OCI-LY7 (cell line): ENCODE measurements around the gene TMCC2. TPM values are rescaled to one million over a fixed set of nuclear protein-coding genes. Genes with fewer than 3 reads are reported as not detected.

Experiments
- BruUV-seq: library from RNA; stranded (reverse); fragments of 400-500 nt; replicated peaks from 2 replicates; lab custom pipeline; 2021; lab: Mats Ljungman, UMichigan
- CTCF ChIA-PET: fragments of 300-600 bp; sonication (Branson Sonifier 250); formaldehyde crosslinking; loops from one replicate; lab custom pipeline; 2022; ENCODE audit warnings: antibody characterized with exemption; ENCODE audit not compliant: unreplicated experiment; lab: Charles Lee
- POLR2A ChIA-PET: fragments of 300-600 bp; sonication (Branson Sonifier 250); formaldehyde crosslinking; loops from one replicate; lab custom pipeline; 2022; ENCODE audit warnings: antibody characterized with exemption; lab: Charles Lee
- DNase-seq: peaks from one replicate; pipeline ENCODE4 v3.0.0-alpha.2; 2015; ENCODE audit warnings: low spot score
- H2AFZ ChIP-seq: fragments of 200-600 bp; sonication (generic), shearing (Covaris generic); 2 replicates; pipeline ENCODE4 v1.6.1; 2014; ENCODE audit warnings: mild to moderate bottlenecking, antibody characterized with exemption, low read length, moderate library complexity
- H3K27ac ChIP-seq: fragments of 200-600 bp; sonication (generic); 2 replicates; pipeline ENCODE4 v1.5.1; 2014; ENCODE audit warnings: mixed run types, low read depth, mild to moderate bottlenecking, moderate library complexity, low read length, inconsistent platforms; ENCODE audit not compliant: poor library complexity, severe bottlenecking
- H3K36me3 ChIP-seq: fragments of 200-600 bp; sonication (generic); 2 replicates; pipeline ENCODE4 v1.6.1; 2014; ENCODE audit warnings: mild to moderate bottlenecking, antibody characterized with exemption, low read length, moderate library complexity, mixed read lengths; ENCODE audit not compliant: insufficient read depth
- H3K4me1 ChIP-seq: fragments of 200-600 bp; sonication (generic); 2 replicates; pipeline ENCODE4 v1.5.1; 2014; ENCODE audit warnings: mild to moderate bottlenecking, low read length; ENCODE audit not compliant: insufficient read depth, poor library complexity, severe bottlenecking
- H3K4me2 ChIP-seq: fragments of 200-600 bp; sonication (generic); 2 replicates; pipeline ENCODE4 v1.6.1; 2014; ENCODE audit warnings: mild to moderate bottlenecking, low read length
- H3K4me3 ChIP-seq: fragments of 200-600 bp; sonication (generic); 2 replicates; pipeline ENCODE4 v1.5.1; 2014; ENCODE audit warnings: mild to moderate bottlenecking, low read depth, low read length; ENCODE audit not compliant: poor library complexity, severe bottlenecking
- H3K79me2 ChIP-seq: fragments of 200-600 bp; sonication (generic); 2 replicates; pipeline ENCODE4 v1.6.1; 2016; ENCODE audit warnings: low read depth, mild to moderate bottlenecking, low read length, moderate library complexity, mixed read lengths; ENCODE audit not compliant: insufficient read depth
- H3K9me2 ChIP-seq: fragments of 200-600 bp; sonication (generic); 2 replicates; pipeline ENCODE4 v1.6.1; 2016; ENCODE audit warnings: mild to moderate bottlenecking, low read length, mixed read lengths; ENCODE audit not compliant: insufficient read depth
- H3K9me3 ChIP-seq: fragments of 200-600 bp; sonication (generic); 2 replicates; pipeline ENCODE4 v1.6.1; 2014; ENCODE audit warnings: mild to moderate bottlenecking, mixed run types, low read length, mixed read lengths
- H4K20me1 ChIP-seq: fragments of 200-600 bp; sonication (generic); 2 replicates; pipeline ENCODE4 v1.6.1; 2014; ENCODE audit warnings: mild to moderate bottlenecking, antibody characterized with exemption, low read length, moderate library complexity, mixed read lengths; ENCODE audit not compliant: insufficient read depth
- CTCF ChIP-seq: fragments of 200-600 bp; sonication (generic); conservative IDR thresholded peaks from 2 replicates; pipeline ENCODE4 v1.5.1; 2014; ENCODE audit warnings: mild to moderate bottlenecking, antibody characterized with exemption, low read length, moderate library complexity, mixed read lengths
- EZH2phosphoT487 ChIP-seq: fragments of 200-600 bp; sonication (generic); IDR thresholded peaks from 2 replicates; pipeline ENCODE4 v1.6.1; 2018; ENCODE audit warnings: low read depth, borderline replicate concordance, mild to moderate bottlenecking, mixed run types, antibody characterized with exemption, low read length, moderate library complexity, mixed read lengths
- intact Hi-C: fragments of 100-400 bp; cut with micrococcal nuclease; formaldehyde crosslinking; loops from one replicate; pipeline ENCODE4 v1.10.0; 2022; ENCODE audit not compliant: unreplicated experiment
- total RNA-seq, 2 experiments: library from RNA; depleted of rRNA in 1 of 2; stranded (reverse); fragments of >200 nt in 1 of 2; shearing (Covaris generic) in 1 of 2; gene quantifications; 2 replicates each; pipeline ENCODE4 v1.2.3, GENCODE V29; 2014 to 2022

TMCC2 gene
- total RNA-seq, 2 experiments from 2014 or later, result 5.2 to 7.8 TPM

DNA sequence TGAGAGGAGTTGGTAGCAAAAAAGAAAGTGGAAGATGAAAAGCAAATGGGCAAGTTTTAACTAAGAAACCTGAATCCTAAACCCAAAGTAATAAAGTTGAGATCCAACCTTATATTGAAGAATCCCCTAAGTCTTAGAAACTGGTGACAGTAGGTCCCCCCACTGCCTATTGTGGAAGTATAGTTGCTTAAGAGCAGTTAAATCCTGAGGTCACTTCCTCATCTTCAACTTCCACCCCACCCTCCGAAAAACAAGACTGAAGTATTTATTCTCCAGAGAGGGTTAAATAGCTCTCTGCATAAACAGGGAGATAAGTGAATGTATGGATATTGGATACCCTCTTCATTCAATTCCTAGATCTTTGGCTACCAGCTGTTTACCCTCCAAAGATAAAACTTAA lies 13.0 kb upstream of the TMCC2 start:
- H3K9me3 ChIP-seq, result no peaks in the 10 kb centered on the region
- TF ChIP-seq EZH2phosphoT487 (no peak), CTCF (no peak)
- DNase-seq, result peak; percentile 34
- CTCF ChIA-PET, result no interaction called here
- H4K20me1 ChIP-seq, result no peaks in the 10 kb centered on the region
- no peaks in the 10 kb centered on the region for H3K36me3 ChIP-seq
- intact Hi-C loops, result no loop called here
- no TSS peak for BruUV-seq
- H3K4me3 ChIP-seq, result no peak overlapping the region
- POLR2A ChIA-PET, result interaction anchor here (0.6 to 1.1 kb wide), 6 partner anchors 9 to 327 kb away, joined by 3 to 8 read pairs (median 3); partner anchors contain the start of gene TMCC2
- H3K27ac ChIP-seq, result no peak overlapping the region
- H2AFZ ChIP-seq, result peak overlapping the region; percentile 79
- H3K9me2 ChIP-seq, result no peaks in the 10 kb centered on the region
- H3K79me2 ChIP-seq, result peaks cover 10% of the 10 kb centered on the region; the same call in 1 of the 2 replicates
- H3K4me2 ChIP-seq, result peak overlapping the region; percentile 21; the same call in 1 of the 2 replicates
- peaks cover 21% of the 10 kb centered on the region for H3K4me1 ChIP-seq

DNA sequence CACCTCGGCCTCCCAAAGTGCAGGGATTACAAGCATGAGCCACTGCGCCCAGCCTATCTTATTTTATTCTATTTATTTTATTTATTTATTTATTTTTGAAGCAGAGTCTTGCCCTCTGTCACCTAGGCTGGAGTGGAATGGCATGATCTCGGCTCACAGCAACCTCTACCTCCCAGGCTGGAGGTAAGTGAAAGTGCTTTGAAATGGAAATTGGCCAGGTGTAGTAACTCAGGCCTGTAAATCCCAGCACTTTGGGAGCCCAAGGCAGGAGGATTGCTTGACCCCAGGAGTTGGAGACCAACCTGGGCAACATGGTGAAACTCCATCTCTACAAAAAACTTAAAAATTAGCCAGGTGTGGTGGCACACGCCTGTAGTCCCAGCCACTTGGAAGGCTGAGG lies 11.2 kb upstream of the TMCC2 start:
- Histone ChIP-seq H3K36me3 (no peaks in the 10 kb centered on the region), H3K9me3 (no peaks in the 10 kb centered on the region)

More for the DNA sequence above, 11.2 kb upstream of the TMCC2 start:
- peaks cover 21% of the 10 kb centered on the region for H3K4me1 ChIP-seq
- ChIA-PET POLR2A (interaction anchor here (0.6 kb wide), 1 partner anchor 1498 kb away, joined by 4 read pairs; no protein-coding TSS in a partner anchor), CTCF (no interaction called here)
- DNase-seq, result no peak
- no peak overlapping the region for H3K27ac ChIP-seq
- no peak for TF ChIP-seq EZH2phosphoT487
- TF ChIP-seq CTCF, result no peak
- no peak overlapping the region for H2AFZ ChIP-seq
- no peaks in the 10 kb centered on the region for H4K20me1 ChIP-seq
- intact Hi-C loops, result no loop called here
- no peaks in the 10 kb centered on the region for H3K9me2 ChIP-seq
- no peak overlapping the region for H3K4me2 ChIP-seq
- no peaks in the 10 kb centered on the region for H3K79me2 ChIP-seq
- H3K4me3 ChIP-seq, result no peak overlapping the region
- BruUV-seq, result no TSS peak
